SKM-1 treated with dmso at 0.1 percent for 144 hours (cell line): ENCODE data around the gene SLC35F4.

Experiments
- DNase-seq: peaks from one replicate; lab custom pipeline; 2025; ENCODE audit not compliant: unreplicated experiment; lab: John Stamatoyannopoulos, UW

Gene SLC35F4

GRCh38 chr14:57848786-57849185 is 17.1 kb downstream of the SLC35F4 start:
- DNase-seq: no peak

DNA sequence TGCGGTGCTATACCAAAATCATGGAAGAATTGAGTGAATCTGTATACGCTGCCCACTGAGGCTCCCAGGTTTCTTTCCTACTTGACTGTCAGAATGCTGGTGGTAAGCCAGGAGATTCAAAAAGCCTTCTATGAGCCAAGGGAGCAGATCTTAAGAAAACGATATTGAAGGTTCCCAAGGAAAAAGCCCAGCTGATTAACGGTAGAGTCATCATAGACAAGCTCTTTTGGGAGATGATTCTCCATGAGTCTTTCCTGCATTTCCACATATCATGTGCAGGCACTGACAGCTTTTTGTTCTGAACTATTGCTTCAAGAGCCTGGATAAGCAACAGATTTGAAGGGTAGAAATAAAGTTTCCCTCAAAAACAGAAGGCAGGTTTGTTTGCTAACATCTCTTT is 17.5 kb downstream of the SLC35F4 start:
- no peak for DNase-seq

DNA sequence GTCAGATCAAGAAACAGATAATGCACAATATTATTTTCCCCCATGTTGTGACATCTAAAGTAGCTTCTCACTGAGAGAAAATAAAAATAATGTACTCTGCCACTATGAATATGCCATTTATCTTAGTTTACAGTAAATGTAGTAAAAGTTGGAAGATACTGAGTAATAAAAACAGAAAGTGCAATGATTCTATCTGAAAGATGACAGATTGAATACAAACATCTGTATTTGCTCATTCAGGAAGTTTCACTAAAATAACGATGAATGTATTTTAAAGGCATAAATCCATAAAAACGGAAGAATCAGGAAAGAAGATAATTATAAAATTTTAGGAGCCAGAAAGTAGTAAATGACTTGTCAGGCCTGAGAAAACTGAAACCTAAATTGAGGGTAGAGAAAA is 18.2 kb downstream of the SLC35F4 start:
- no peak for DNase-seq

GRCh38 chr14:57847096-57847495 is 18.8 kb downstream of the SLC35F4 start:
- no peak for DNase-seq

- DNase-seq: no peak
Observed at GRCh38 chr14:57846596-57846995, 19.3 kb downstream of the SLC35F4 start.

GRCh38 chr14:57845802-57846531 is 19.9 kb downstream of the SLC35F4 start:
- no peak for DNase-seq

- no peak for DNase-seq
Observed at GRCh38 chr14:57845316-57845715, 20.6 kb downstream of the SLC35F4 start.

DNA sequence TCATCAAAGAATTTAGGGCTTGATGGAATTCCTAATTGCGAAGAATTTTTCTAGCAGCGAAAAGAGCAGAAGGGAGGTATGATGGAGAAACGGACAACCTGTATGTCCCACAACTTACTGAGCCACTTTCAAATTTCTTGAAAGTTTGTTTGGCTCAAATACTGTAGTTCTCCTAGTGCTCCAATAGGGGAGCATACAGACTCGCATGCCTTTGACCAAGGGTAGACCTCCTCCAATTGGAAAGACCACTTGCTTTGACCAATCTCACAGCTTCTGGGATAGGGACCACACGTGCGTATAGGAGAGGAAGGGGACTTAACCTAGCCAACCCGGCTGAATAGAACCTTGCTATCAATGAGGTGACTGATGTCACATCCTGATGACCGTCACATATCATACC is 28.6 kb downstream of the SLC35F4 start:
- no peak for DNase-seq

- DNase-seq: no peak
Observed at GRCh38 chr14:57835766-57836165, 30.1 kb downstream of the SLC35F4 start.

GRCh38 chr14:57834961-57835360 is 30.9 kb downstream of the SLC35F4 start:
- no peak for DNase-seq

DNA sequence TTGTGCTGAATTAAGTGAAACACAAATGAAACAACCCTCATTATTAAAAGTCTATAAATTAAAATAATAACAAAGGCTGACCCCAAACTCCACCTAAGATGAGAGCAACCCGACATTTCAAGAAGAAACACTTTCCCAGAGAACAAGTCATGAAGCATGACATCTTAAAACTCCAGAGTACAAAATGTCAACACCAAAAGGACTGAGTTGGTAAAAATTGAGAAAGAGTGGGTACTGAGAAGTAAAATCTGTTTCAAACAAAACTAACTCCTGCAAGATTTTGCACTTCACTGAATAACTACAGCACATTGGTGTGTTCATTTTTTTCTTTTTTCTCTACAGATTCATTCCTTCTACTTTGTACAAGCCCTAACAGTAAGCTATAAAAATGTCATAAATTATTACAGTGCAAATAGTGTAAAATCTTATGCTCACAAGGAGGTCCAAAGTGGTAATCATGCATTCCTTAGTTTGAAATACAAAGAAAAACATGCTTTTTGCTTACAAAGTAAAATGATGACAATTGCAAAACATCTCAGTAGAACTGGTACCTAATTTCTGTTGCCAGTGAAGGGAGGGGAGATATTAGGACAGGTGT is 31.8 kb downstream of the SLC35F4 start:
- no peak for DNase-seq

DNA sequence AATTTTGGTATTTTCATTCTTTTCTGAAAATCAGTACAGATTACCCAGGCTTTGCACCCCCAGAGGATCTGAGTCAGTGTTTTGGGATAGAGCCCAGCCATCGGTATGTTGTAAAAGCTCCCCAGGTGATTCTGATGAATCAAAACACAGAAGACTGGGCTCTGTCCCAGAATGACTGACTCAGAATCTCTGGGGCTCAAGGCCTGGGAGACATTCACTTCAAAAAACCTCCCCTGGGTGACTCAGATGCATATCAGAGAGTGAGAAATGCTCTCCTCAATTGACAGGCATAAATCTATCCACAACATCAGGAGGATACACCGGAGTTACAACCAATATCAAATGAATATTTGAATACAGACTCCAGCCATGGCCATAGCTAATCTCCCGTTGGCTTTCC is 32.6 kb downstream of the SLC35F4 start:
- no peak for DNase-seq

DNA sequence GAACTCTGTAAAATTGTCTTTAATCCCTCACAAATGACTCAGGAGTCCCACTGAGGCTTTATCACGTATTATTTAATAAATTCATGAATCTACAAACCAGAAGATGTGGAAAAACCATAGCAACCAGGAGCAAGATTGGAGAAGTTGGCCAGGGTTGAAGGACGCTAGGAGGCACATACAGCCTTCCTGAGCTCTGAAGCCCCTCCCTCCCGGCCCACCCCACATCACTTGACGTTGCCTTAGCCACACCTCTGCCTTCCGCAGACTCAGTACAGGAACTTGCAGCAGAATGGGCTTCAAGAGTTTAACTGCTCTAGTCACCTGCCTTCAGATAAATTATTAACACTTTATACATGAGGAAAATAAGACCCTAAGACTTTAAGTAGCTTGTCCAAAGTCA is 33.9 kb downstream of the SLC35F4 start:
- DNase-seq: no peak

GRCh38 chr14:57828713-57829112 is 37.2 kb downstream of the SLC35F4 start:
- DNase-seq: no peak

GRCh38 chr14:57823015-57823660 is 42.8 kb downstream of the SLC35F4 start:
- no peak for DNase-seq

- no peak for DNase-seq
Observed at GRCh38 chr14:57822081-57822480, 43.8 kb downstream of the SLC35F4 start.

GRCh38 chr14:57820581-57820980 is 45.3 kb downstream of the SLC35F4 start:
- DNase-seq: no peak

- no peak for DNase-seq
Observed at GRCh38 chr14:57818511-57818910, 47.4 kb downstream of the SLC35F4 start.

DNA sequence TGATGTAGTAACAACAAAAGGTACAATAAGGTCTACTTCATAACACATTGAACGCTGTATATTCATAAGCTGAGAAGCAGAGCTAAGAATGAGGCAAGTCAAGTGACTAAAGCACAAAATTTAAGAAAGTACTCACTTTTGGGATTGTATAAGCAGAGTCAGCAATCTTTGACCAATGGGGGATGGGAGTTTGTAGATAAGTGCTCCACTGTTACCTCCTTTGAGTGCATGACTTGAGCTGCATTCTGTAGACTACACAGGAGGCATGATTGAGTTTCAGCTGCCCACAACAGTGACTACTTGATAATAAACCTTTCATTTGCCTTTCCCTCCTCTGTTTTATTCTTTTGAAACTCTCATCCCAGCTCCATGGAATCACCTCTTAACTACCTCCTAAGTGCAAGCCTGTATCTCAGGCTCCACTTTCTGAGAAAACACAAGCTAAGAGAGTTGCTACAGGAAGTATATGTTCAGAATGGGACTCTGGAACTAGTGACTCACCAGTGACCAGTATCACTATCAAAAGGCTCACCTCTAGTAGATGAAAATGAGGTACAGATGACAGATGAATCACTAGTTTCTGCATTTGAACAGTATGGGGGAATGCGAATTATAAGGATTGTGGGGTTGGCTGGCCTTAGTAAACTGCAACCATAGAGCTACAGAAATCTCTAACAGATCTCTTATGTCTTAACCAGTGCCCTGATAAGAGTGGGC is 49.2 kb downstream of the SLC35F4 start:
- no peak for DNase-seq

- DNase-seq: no peak
Observed at GRCh38 chr14:57814726-57815125, 51.2 kb downstream of the SLC35F4 start.

- DNase-seq: no peak
Observed at GRCh38 chr14:57812741-57813140, 53.2 kb downstream of the SLC35F4 start.
